ENCODE results near the gene FPGS. TPM values are rescaled to one million over a fixed set of nuclear protein-coding genes. Genes with fewer than 3 reads are reported as not detected.

The FPGS gene
- polyA plus RNA-seq, 1 of the 3 experiments (the other 2 are of a cell fraction) = 82.7 TPM

GRCh38 chr9:127761491-127761956 is 41.2 kb upstream of the FPGS start:
- no peaks in the 10 kb centered on the region for H4K20me1 ChIP-seq (ENCODE audit: insufficient read depth)
- peaks cover 0 to 13% of the 10 kb centered on the region in 2 experiments; a peak in 1 of 4 replicates for H3K4me1 ChIP-seq (ENCODE audit: control insufficient read depth in 1 of 2, insufficient read depth in 2 of 2, low read depth in 1 of 2, low read length in 1 of 2)

DNA sequence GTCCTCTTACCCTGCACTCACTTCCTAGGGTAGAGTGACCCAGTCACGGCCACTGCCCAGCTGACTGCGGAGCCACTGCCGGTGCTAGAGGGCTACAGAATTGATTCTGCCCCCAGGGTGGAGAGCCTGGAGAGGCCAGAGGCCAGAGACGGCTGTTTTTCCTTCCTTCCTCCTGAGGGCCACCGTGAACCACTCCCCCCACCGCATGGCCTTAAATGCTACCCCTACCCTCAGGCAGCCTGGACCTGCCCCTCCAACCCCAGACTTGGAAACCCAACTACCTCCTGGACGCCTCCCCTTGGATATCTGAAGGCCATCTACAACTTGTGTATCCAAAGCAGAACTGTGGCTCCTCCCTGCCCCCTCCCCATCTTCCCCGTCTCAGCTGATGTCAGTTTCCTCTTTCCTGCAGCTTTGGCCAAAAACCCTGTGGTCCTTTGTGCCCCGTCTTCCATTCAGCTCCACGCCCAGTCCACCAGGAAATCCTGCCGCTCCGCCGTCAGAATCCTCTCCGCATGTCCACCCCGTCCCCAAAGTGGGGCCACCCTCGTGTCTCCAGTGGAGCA is 40.5 kb upstream of the FPGS start:
- Histone ChIP-seq H3K9ac (no peak overlapping the region), H3K4me3 (ENCODE audit: low read depth in 2 of 2, low read length in 1 of 2) (no peak overlapping the region), H3K79me2 (ENCODE audit: insufficient read depth) (no peaks in the 10 kb centered on the region), H3K36me3 (replicated peaks in 1 of 2; ENCODE audit: control insufficient read depth in 1 of 2, insufficient read depth in 2 of 2, low read length in 1 of 2) (no peaks in the 10 kb centered on the region), H4K20me1 (ENCODE audit: insufficient read depth) (no peaks in the 10 kb centered on the region), H3F3A (replicated peaks; ENCODE audit: insufficient read depth) (no peaks in the 10 kb centered on the region), H3K4me2 (no peak overlapping the region), H3K27ac (ENCODE audit: low read depth in 2 of 2, low read length in 1 of 2) (no peak overlapping the region), H3K27me3 (ENCODE audit: insufficient read depth) (no peaks in the 10 kb centered on the region), H3K4me1 (ENCODE audit: control insufficient read depth in 1 of 2, insufficient read depth in 2 of 2, low read depth in 1 of 2, low read length in 1 of 2) (peaks cover 0 to 13% of the 10 kb centered on the region in 2 experiments; a peak in 1 of 4 replicates), H2AFZ (ENCODE audit: low read depth) (no peak overlapping the region), H3K9me2 (no peaks in the 10 kb centered on the region), H3K9me3 (no peaks in the 10 kb centered on the region)
- WGBS (ENCODE audit: low lambda C conversion rate) = 72% methylated on average over 16 of the region's 16 CpGs
- POLR2A ChIA-PET = no interaction called here
- CTCF ChIA-PET = interaction anchor here (0.9 to 1.8 kb wide), 5 partner anchors 23 to 159 kb away, joined by 3 to 8 read pairs (median 4); partner anchors contain the start of gene TOR2A
- no peak for DNase-seq
- TF ChIP-seq GABPA (IDR thresholded peaks at IDR 0.05; ENCODE audit: low read depth) (no peak), RAD21 (IDR thresholded peaks at IDR 0.05; ENCODE audit: low read length) (no peak), ELF1 (IDR thresholded peaks at IDR 0.05) (no peak), MEF2A (IDR thresholded peaks at IDR 0.05; ENCODE audit: borderline replicate concordance, low read depth) (no peak), RFX5 (IDR thresholded peaks at IDR 0.05; ENCODE audit: low read length) (no peak), FOXM1 (IDR thresholded peaks at IDR 0.05; ENCODE audit: low read depth) (no peak), TCF12 (IDR thresholded peaks at IDR 0.05) (no peak), POLR2AphosphoS5 (IDR thresholded peaks at IDR 0.05; ENCODE audit: low read depth, low read length) (no peak), CHD2 (IDR thresholded peaks at IDR 0.05; ENCODE audit: low read length, partially characterized antibody) (no peak), PBX3 (IDR thresholded peaks at IDR 0.05) (no peak)
- TF ChIP-seq, protein P1, sequence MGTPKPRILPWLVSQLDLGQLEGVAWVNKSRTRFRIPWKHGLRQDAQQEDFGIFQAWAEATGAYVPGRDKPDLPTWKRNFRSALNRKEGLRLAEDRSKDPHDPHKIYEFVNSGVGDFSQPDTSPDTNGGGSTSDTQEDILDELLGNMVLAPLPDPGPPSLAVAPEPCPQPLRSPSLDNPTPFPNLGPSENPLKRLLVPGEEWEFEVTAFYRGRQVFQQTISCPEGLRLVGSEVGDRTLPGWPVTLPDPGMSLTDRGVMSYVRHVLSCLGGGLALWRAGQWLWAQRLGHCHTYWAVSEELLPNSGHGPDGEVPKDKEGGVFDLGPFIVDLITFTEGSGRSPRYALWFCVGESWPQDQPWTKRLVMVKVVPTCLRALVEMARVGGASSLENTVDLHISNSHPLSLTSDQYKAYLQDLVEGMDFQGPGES (IDR thresholded peaks at IDR 0.05; ENCODE audit: low read depth, low read length) = no peak
- TF ChIP-seq, protein P2, sequence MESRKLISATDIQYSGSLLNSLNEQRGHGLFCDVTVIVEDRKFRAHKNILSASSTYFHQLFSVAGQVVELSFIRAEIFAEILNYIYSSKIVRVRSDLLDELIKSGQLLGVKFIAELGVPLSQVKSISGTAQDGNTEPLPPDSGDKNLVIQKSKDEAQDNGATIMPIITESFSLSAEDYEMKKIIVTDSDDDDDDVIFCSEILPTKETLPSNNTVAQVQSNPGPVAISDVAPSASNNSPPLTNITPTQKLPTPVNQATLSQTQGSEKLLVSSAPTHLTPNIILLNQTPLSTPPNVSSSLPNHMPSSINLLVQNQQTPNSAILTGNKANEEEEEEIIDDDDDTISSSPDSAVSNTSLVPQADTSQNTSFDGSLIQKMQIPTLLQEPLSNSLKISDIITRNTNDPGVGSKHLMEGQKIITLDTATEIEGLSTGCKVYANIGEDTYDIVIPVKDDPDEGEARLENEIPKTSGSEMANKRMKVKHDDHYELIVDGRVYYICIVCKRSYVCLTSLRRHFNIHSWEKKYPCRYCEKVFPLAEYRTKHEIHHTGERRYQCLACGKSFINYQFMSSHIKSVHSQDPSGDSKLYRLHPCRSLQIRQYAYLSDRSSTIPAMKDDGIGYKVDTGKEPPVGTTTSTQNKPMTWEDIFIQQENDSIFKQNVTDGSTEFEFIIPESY (IDR thresholded peaks at IDR 0.05; ENCODE audit: borderline replicate concordance, low read depth) = no peak

More at GRCh38 chr9:127761491-127761956, 41.2 kb upstream of the FPGS start:
- H3K27me3 ChIP-seq (ENCODE audit: insufficient read depth) = no peaks in the 10 kb centered on the region
- TF ChIP-seq POLR2AphosphoS5 (IDR thresholded peaks at IDR 0.05; ENCODE audit: low read depth, low read length) (no peak), GATA2 (CRISPR knock-in tag; IDR thresholded peaks at IDR 0.05) (peak; percentile 56), EP300 (IDR thresholded peaks at IDR 0.05; ENCODE audit: borderline replicate concordance in 1 of 2, low read depth in 1 of 2, low read length in 1 of 2) (peak in 1 of 2 experiments; percentile 28; a peak in 1 of 4 replicates), CTCF (IDR thresholded peaks at IDR 0.05) (no peak), NRF1 (IDR thresholded peaks at IDR 0.05; ENCODE audit: low read depth, low read length) (no peak), PBX3 (IDR thresholded peaks at IDR 0.05) (no peak)
- H3K4me2 ChIP-seq = no peak overlapping the region
- H3K36me3 ChIP-seq (replicated peaks in 1 of 2; ENCODE audit: control insufficient read depth in 1 of 2, insufficient read depth in 2 of 2, low read length in 1 of 2) = no peaks in the 10 kb centered on the region
- ChIA-PET CTCF (interaction anchor here (1.0 to 1.8 kb wide), 3 partner anchors 26 to 159 kb away, joined by 3 to 8 read pairs (median 4); partner anchors contain the start of gene TOR2A), POLR2A (no interaction called here)
- no peaks in the 10 kb centered on the region for H3K9me3 ChIP-seq
- no peaks in the 10 kb centered on the region for H3F3A ChIP-seq (replicated peaks; ENCODE audit: insufficient read depth)
- H3K9ac ChIP-seq = no peak overlapping the region
- H3K27ac ChIP-seq (ENCODE audit: low read depth in 2 of 2, low read length in 1 of 2) = no peak overlapping the region
- H3K9me2 ChIP-seq = no peaks in the 10 kb centered on the region
- no peak overlapping the region for H3K4me3 ChIP-seq (ENCODE audit: low read depth in 2 of 2, low read length in 1 of 2)
- no peaks in the 10 kb centered on the region for H3K79me2 ChIP-seq (ENCODE audit: insufficient read depth)
- peak; percentile 70 for DNase-seq
- WGBS (ENCODE audit: low lambda C conversion rate) = 34% methylated on average over 3 of the region's 5 CpGs
- no peak overlapping the region for H2AFZ ChIP-seq (ENCODE audit: low read depth)
